Osteoblast (primary cell): ENCODE results near the gene DNAH9. TPM values are rescaled to one million over a fixed set of nuclear protein-coding genes. Genes with fewer than 3 reads are reported as not detected.

ENCODE experiments used
- DNase-seq: peaks from one replicate; pipeline ENCODE4 v3.0.0; 2011; ENCODE audit warnings: low spot score, mixed read lengths; ENCODE audit not compliant: insufficient read length; ENCODE audit errors: missing footprints
- H2AFZ ChIP-seq: 2 replicates; pipeline ENCODE4 v1.6.0; 2011; ENCODE audit warnings: mild to moderate bottlenecking, low read length
- H3K27ac ChIP-seq: 2 replicates; pipeline ENCODE4 v1.5.1; 2011; ENCODE audit warnings: mild to moderate bottlenecking, low read depth, low read length, moderate library complexity
- H3K27me3 ChIP-seq: 2 replicates; pipeline ENCODE4 v1.6.0; 2012; ENCODE audit warnings: mild to moderate bottlenecking, control low read depth, inconsistent platforms, low read length, moderate library complexity; ENCODE audit not compliant: insufficient read depth
- H3K36me3 ChIP-seq: 2 replicates; pipeline ENCODE4 v1.5.1; 2011; ENCODE audit warnings: mild to moderate bottlenecking, low read length, control low read depth, moderate library complexity; ENCODE audit not compliant: insufficient read depth
- H3K4me1 ChIP-seq: 2 replicates; pipeline ENCODE4 v1.5.1; 2011; ENCODE audit warnings: mild to moderate bottlenecking, low read length, control low read depth, moderate library complexity; ENCODE audit not compliant: insufficient read depth
- H3K4me2 ChIP-seq: 2 replicates; pipeline ENCODE4 v1.6.0; 2011; ENCODE audit warnings: mild to moderate bottlenecking, low read length; ENCODE audit not compliant: insufficient read depth
- H3K4me3 ChIP-seq: fragments of 200-600 bp; sonication (generic); 3 replicates; pipeline ENCODE4 v1.5.1; 2012; ENCODE audit warnings: mild to moderate bottlenecking, low read length, inconsistent platforms; ENCODE audit not compliant: insufficient read depth
- H3K79me2 ChIP-seq: 2 replicates; pipeline ENCODE4 v1.6.0; 2012; ENCODE audit warnings: mild to moderate bottlenecking, low read length, control low read depth, inconsistent platforms; ENCODE audit not compliant: insufficient read depth
- H3K9me3 ChIP-seq: 2 replicates; pipeline ENCODE4 v1.5.1; 2011; ENCODE audit warnings: low read depth, low read length, control low read depth
- H4K20me1 ChIP-seq: 2 replicates; pipeline ENCODE4 v1.6.0; 2012; ENCODE audit warnings: mild to moderate bottlenecking, low read length, control low read depth; ENCODE audit not compliant: insufficient read depth
- CTCF ChIP-seq: IDR thresholded peaks from 2 replicates; pipeline ENCODE4 v1.5.1; 2011; ENCODE audit warnings: mild to moderate bottlenecking, low read depth, low read length, moderate library complexity; ENCODE audit errors: extremely low read depth
- total RNA-seq: library from RNA; depleted of rRNA; stranded (reverse); fragments of >200 nt; gene quantifications from 2 replicates; pipeline ENCODE4 v1.2.3, GENCODE V29; 2012

Gene DNAH9
- total RNA-seq, 1 donor = not detected

GRCh38 chr17:11564589-11565380 is 33.5 kb upstream of the DNAH9 start:
- TF ChIP-seq CTCF = no peak
- Histone ChIP-seq H3K27me3 (no peaks in the 10 kb centered on the region), H3K9me3 (peaks cover 3% of the 10 kb centered on the region), H3K4me2 (no peak overlapping the region), H2AFZ (no peak overlapping the region), H3K27ac (no peak overlapping the region), H3K4me3 (no peak overlapping the region), H3K4me1 (no peaks in the 10 kb centered on the region), H4K20me1 (no peaks in the 10 kb centered on the region), H3K36me3 (no peaks in the 10 kb centered on the region), H3K79me2 (no peaks in the 10 kb centered on the region)
- DNase-seq = no peak

- no peaks in the 10 kb centered on the region for H3K79me2 ChIP-seq
- TF ChIP-seq CTCF = no peak
- no peaks in the 10 kb centered on the region for H3K27me3 ChIP-seq
- peaks cover 3% of the 10 kb centered on the region for H3K9me3 ChIP-seq
- H3K27ac ChIP-seq = no peak overlapping the region
- no peaks in the 10 kb centered on the region for H3K4me1 ChIP-seq
- H4K20me1 ChIP-seq = no peaks in the 10 kb centered on the region
- DNase-seq = no peak
- no peak overlapping the region for H3K4me3 ChIP-seq
- H2AFZ ChIP-seq = no peak overlapping the region
- H3K4me2 ChIP-seq = no peak overlapping the region
- H3K36me3 ChIP-seq = no peaks in the 10 kb centered on the region
Measured at GRCh38 chr17:11565591-11565990, 32.7 kb upstream of the DNAH9 start.

- Histone ChIP-seq H3K27me3 (no peaks in the 10 kb centered on the region), H3K79me2 (no peaks in the 10 kb centered on the region), H2AFZ (no peak overlapping the region), H3K4me1 (no peaks in the 10 kb centered on the region), H4K20me1 (no peaks in the 10 kb centered on the region), H3K36me3 (no peaks in the 10 kb centered on the region), H3K27ac (no peak overlapping the region), H3K4me3 (no peak overlapping the region), H3K4me2 (no peak overlapping the region), H3K9me3 (peaks cover 2% of the 10 kb centered on the region)
- no peak for TF ChIP-seq CTCF
- DNase-seq = no peak
Measured at GRCh38 chr17:11578998-11579397, 19.3 kb upstream of the DNAH9 start.

- TF ChIP-seq CTCF = no peak
- H3K9me3 ChIP-seq = peaks cover 5% of the 10 kb centered on the region
Measured at GRCh38 chr17:11580677-11581076, 17.6 kb upstream of the DNAH9 start.

More at GRCh38 chr17:11580677-11581076, 17.6 kb upstream of the DNAH9 start:
- H4K20me1 ChIP-seq = no peaks in the 10 kb centered on the region
- H3K27ac ChIP-seq = no peak overlapping the region
- H2AFZ ChIP-seq = no peak overlapping the region
- no peak for DNase-seq
- no peaks in the 10 kb centered on the region for H3K4me1 ChIP-seq
- H3K79me2 ChIP-seq = no peaks in the 10 kb centered on the region
- no peak overlapping the region for H3K4me2 ChIP-seq
- H3K4me3 ChIP-seq = no peak overlapping the region
- no peaks in the 10 kb centered on the region for H3K27me3 ChIP-seq
- no peaks in the 10 kb centered on the region for H3K36me3 ChIP-seq
